IPS DF 4.7 (cell line): ENCODE results near the gene DAND5.

Experiments used
- DNase-seq: peaks from one replicate; pipeline ENCODE4 v3.0.0-alpha.2; 2013; ENCODE audit warnings: low spot score; ENCODE audit errors: extremely low read depth

The DAND5 gene

DNA sequence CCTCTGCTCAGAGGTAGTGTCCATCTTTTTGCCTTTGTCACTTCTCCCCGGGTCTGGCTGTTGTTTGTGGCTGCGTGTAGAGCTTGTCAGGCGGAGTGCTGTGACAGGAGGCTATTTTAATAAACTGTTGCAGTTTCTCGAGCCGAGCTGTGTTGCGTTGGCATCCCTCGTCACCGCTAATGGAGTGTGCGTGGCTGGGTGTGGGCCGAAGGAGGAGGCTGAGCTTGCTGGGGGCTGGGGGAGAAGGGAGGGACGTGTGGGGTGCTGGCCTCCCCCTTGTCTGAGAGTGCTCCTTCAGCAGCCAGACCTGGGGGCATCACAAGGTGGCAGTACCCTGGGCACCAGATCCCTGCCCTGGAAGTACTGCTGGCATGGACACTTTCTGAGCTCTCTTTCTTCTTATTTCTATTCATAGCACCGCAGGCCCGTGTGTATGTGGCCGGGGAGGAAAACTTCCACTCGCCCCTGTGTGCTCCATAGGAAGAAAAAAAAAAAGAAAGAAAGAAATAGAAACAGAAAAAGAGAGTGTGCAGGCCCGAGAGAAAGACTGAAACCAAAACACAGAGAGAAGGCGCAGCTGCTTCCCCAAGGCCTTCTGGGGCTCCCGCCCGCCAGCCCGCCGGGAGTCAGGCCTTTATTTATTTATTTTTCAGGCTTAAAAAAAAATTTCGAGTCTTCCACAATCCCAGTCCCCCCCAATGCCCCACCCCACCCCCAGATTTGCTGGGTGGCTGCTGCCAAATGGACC, 52.9 kb downstream of the DAND5 start:
- DNase-seq: no peak

DNA sequence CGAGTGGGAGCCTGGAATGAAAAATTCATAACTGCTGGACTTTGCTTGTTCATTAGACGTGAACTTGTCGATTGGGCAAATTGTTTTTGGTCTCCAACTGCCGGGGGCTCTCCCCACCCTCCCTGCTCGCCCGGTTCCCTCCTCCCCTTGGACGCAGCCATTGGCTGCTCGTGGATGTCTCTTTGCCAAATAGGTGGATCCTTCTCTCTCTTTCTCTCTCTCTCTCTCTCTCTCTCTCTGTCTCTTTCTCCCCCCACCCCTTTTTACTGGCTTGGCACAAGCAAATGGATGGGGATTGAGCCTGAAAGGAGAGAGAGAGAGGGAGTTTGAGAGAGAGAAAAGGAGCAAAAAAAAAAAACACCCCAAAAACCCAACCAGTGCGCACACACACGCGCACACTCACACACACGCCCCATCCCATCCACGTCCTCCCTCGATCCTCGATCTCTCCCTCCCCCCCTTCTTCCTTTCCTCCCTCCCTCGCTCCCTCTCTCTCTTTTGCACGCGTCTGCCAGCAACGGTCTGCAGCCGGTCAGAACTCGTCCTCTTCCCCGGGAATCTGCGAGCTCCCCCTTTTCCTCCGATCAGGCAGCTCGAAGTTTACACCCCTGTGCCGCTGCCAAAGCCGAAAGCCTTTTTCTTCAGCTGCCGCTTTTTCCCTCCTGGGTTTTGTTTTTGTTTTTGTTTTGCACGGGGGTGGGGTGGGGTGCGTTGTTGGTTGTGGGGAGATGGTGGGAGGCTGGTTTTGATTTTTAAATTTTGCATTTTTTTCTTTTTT, 53.7 kb downstream of the DAND5 start:
- DNase-seq: no peak

DNA sequence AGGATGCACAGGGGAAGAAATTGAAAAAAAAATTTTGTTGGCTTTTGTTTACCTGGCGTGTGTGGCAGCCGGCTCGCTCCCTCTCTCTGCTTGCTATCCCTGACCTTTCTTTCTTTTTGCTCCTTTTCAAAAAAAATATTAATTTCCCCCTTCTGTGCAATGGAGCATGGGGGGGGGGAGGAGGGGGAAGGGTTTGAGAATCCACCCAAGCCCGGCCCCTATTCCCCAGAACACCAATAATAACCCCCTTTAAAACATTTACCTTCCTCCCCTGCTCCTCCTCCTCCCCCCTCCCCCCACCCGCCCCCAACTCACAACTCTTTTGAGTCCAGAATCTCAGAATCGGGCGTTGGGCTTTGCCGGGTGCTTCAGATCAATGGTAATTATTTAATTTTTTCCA, 54.3 kb downstream of the DAND5 start:
- no peak for DNase-seq
